ENCODE measurements around the gene AFAP1. TPM values are rescaled to one million over a fixed set of nuclear protein-coding genes. Genes with fewer than 3 reads are reported as not detected.

Gene AFAP1
- total RNA-seq, 2 experiments from 2014 or later: 5.8 to 5.9 TPM

DNA sequence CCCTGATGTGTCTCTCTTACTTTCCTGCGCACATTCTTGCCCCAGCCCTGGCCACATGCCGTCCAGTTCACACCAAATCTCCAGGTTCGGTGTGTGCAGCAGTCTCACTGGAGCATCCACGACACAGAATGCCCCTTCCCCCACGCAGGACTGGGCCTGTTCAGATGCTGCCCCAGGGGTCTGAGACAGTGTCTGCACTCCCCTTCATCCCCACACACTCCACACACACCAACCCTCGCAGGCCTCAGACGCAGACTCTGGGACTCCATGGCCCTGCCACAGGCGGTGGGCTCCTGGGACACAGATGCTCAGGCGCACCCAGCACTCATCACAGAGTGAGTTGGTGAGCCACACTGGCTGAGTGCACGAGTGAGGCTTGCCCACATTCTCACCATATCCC lies 83.9 kb downstream of the AFAP1 start:
- H3K36me3 Mint-ChIP-seq: peaks cover 4% of the 10 kb centered on the region
- H3K27ac Mint-ChIP-seq: peak overlapping the region; percentile 82
- ATAC-seq: no peak
- H3K4me1 Mint-ChIP-seq: peaks cover 59% of the 10 kb centered on the region
- H3K27me3 Mint-ChIP-seq: peaks cover 11% of the 10 kb centered on the region
- DNase-seq: no peak
- no peak overlapping the region for H3K4me3 Mint-ChIP-seq
- CTCF ChIA-PET: interaction anchor here (2.3 to 4.2 kb wide), 2 partner anchors 11 to 53 kb away, joined by 17 to 23 read pairs; no protein-coding TSS in a partner anchor
- no peaks in the 10 kb centered on the region for H3K9me3 Mint-ChIP-seq (ENCODE audit: low read depth)

DNA sequence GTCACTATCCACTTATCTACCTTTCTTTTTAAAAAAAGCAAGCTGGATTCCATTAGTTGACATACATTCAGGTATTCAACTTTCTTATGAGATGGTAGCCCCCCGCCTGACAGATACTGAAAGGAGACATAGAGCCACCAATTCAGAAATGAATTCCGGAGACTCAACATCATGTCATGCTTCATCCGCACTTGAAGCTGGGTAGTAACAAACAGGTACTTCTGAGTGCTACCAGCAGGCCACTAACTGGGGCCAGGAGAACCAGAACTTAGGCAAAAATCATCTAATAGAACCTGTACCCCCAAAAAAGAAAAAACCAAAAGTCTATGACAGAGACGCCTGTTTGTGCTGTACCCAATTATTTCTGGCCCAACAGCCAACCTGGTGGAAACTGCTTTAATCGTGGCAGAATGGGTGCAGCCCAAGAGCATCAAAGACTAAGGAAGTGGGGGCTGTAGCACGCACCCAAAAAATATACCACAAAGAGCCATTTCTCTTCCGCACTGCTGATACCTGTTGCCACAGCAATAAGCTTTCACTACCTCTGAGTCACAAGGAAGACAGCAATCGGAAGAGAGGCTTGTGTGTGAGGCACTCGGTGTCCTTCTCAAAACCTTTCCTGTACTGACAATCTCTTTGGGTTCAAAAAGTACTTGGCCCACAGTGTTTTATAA lies 84.8 kb downstream of the AFAP1 start:
- Mint-ChIP-seq H3K27ac (peak overlapping the region; percentile 82), H3K4me3 (peak overlapping the region; percentile 31), H3K36me3 (peaks cover 4% of the 10 kb centered on the region), H3K27me3 (peaks cover 11% of the 10 kb centered on the region), H3K4me1 (peaks cover 63% of the 10 kb centered on the region), H3K9me3 (ENCODE audit: low read depth) (no peaks in the 10 kb centered on the region)
- peak; percentile 94 for ATAC-seq
- peak; percentile 88 for DNase-seq
- CTCF ChIA-PET: interaction anchor here (0.9 to 4.2 kb wide), 3 partner anchors 10 to 85 kb away, joined by 3 to 23 read pairs (median 17); partner anchors contain the start of gene AFAP1

DNA sequence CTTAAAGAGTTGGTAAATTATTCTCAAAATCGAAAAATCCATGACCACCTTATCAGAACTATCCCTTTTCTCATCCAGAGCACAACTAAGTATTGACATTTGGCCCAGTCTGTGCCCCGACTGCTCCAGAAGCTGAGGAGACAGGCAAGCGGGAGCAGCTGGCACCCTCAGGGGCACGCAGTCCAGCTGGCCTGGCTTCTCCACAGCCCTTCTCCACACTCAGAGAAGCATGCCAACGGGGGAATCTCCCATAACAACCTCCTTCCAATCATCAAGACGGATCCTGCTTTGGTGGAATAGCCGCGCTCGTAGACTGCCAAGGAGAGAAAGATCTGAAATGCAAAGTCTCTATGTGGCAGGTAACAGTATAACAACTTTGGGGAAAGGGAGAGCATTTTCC lies 85.4 kb downstream of the AFAP1 start:
- ATAC-seq: no peak
- Mint-ChIP-seq H3K4me3 (no peak overlapping the region), H3K9me3 (ENCODE audit: low read depth) (no peaks in the 10 kb centered on the region), H3K27ac (peak overlapping the region; percentile 82), H3K36me3 (peaks cover 4% of the 10 kb centered on the region), H3K4me1 (peaks cover 63% of the 10 kb centered on the region), H3K27me3 (peaks cover 11% of the 10 kb centered on the region)
- no peak for DNase-seq
- CTCF ChIA-PET: interaction anchor here (0.9 to 4.2 kb wide), 3 partner anchors 9 to 85 kb away, joined by 3 to 23 read pairs (median 17); partner anchors contain the start of gene AFAP1

DNA sequence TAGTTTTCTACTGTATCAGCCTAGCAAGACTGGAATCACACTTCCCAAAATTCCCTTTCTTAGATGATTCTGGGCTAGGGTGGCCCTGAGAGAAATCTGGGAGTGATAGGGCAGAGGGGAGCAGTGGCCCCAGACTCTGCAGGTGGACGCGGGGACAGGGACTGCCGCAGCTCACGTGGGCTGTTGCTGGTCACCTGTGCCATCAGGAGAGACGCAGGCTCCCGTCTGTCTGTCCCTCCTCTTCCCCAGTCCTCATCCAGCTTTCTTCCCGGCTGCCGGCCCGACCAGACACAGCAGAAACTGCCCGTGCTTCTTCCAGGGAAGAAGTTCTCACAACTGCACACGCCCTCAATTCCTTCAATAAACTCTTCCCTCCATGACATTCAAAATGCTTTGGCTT lies 86.4 kb downstream of the AFAP1 start:
- Mint-ChIP-seq H3K27ac (no peak overlapping the region), H3K36me3 (peaks cover 4% of the 10 kb centered on the region), H3K4me1 (peaks cover 62% of the 10 kb centered on the region), H3K27me3 (peaks cover 11% of the 10 kb centered on the region), H3K9me3 (ENCODE audit: low read depth) (no peaks in the 10 kb centered on the region), H3K4me3 (no peak overlapping the region)
- no peak for ATAC-seq
- CTCF ChIA-PET: interaction anchor here (1.0 to 4.2 kb wide), 3 partner anchors 8 to 134 kb away, joined by 3 to 23 read pairs (median 17); no protein-coding TSS in a partner anchor
- DNase-seq: no peak

DNA sequence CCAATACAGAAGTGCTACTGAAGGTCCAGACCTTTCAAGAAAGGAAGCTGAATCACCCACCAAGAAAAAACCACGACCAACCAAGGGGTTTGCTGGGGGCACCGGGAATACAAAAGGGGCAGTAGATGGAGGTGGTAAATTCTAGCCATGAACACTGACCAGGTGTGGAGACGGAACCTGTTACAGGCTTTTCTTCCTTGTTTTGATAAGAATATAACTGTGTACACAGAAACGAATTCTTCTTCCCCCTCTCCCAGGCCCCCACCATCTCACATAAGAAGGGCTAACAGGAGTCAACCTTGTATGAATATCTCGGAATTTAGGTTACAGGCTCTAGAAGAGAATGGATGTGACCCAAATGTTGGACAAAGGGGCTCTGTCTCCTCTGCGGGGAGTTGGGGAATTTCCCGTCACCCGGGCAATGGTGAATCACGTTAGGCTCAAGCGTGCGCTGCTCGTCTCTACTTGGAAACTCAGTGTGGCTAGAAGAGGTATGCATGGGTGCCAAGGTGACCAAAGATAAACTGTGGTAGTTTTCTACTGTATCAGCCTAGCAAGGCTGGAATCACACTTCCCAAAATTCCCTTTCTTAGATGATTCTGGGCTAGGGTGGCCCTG lies 87.0 kb downstream of the AFAP1 start:
- no peak for DNase-seq

DNA sequence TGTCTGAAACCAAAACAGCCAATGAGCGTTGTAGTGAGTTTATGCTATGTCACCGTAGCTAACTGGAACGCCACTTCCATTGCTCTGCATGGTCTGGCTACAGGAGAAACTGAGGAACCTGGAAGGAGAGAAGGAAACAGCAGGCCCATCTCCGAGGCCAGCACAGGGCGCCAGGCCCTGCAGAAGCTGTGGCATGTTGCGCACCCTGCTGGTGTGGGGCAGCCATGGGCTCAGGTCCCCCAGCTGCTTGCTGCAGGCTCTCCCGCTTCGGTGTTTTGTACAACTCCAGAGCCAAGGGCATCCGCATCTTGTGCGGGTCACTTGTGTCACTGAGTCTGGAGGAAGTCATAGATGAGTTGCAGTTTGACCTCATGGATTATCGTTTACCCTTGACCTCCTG lies 89.2 kb downstream of the AFAP1 start:
- DNase-seq (no peak), ATAC-seq (no peak)
- H3K27ac Mint-ChIP-seq: no peak overlapping the region
- peaks cover 5% of the 10 kb centered on the region for H3K36me3 Mint-ChIP-seq
- no peak overlapping the region for H3K4me3 Mint-ChIP-seq
- peaks cover 38% of the 10 kb centered on the region for H3K4me1 Mint-ChIP-seq
- H3K27me3 Mint-ChIP-seq: peaks cover 8% of the 10 kb centered on the region
- H3K9me3 Mint-ChIP-seq (ENCODE audit: low read depth): no peaks in the 10 kb centered on the region
- CTCF ChIA-PET: interaction anchor here (0.5 to 2.5 kb wide), 4 partner anchors 19 to 130 kb away, joined by 3 to 14 read pairs (median 3); no protein-coding TSS in a partner anchor

More for the DNA sequence above, 87.0 kb downstream of the AFAP1 start:
- Mint-ChIP-seq H3K36me3 (peaks cover 5% of the 10 kb centered on the region), H3K4me3 (no peak overlapping the region), H3K4me1 (peaks cover 59% of the 10 kb centered on the region), H3K27ac (no peak overlapping the region), H3K9me3 (ENCODE audit: low read depth) (no peaks in the 10 kb centered on the region), H3K27me3 (peaks cover 11% of the 10 kb centered on the region)
- CTCF ChIA-PET: interaction anchor here (1.0 to 1.4 kb wide), 2 partner anchors 46 to 134 kb away, joined by 3 to 4 read pairs; no protein-coding TSS in a partner anchor
- no peak for ATAC-seq

DNA sequence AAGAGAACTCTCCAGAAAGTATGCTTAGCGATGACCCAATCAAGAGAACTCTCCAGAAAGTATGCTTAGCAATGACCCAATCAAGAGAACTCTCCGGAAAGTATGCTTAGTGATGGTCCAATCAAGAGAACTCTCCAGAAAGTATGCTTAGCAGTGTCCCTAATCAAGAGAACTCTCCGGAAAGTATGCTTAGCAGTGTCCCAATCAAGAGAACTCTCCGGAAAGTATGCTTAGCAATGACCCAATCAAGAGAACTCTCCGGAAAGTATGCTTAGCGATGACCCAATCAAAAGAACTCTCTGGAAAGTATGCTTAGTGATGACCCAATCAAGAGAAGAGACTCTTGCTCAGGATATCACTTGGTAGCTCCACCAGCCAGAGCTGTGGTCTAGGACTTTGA lies 92.5 kb downstream of the AFAP1 start:
- H3K27ac Mint-ChIP-seq: no peak overlapping the region
- peaks cover 25% of the 10 kb centered on the region for H3K4me1 Mint-ChIP-seq
- no peak for ATAC-seq
- H3K4me3 Mint-ChIP-seq: no peak overlapping the region
- H3K36me3 Mint-ChIP-seq: peaks cover 3% of the 10 kb centered on the region
- DNase-seq: no peak
- CTCF ChIA-PET: no interaction called here
- no peaks in the 10 kb centered on the region for H3K9me3 Mint-ChIP-seq (ENCODE audit: low read depth)
- H3K27me3 Mint-ChIP-seq: no peaks in the 10 kb centered on the region

DNA sequence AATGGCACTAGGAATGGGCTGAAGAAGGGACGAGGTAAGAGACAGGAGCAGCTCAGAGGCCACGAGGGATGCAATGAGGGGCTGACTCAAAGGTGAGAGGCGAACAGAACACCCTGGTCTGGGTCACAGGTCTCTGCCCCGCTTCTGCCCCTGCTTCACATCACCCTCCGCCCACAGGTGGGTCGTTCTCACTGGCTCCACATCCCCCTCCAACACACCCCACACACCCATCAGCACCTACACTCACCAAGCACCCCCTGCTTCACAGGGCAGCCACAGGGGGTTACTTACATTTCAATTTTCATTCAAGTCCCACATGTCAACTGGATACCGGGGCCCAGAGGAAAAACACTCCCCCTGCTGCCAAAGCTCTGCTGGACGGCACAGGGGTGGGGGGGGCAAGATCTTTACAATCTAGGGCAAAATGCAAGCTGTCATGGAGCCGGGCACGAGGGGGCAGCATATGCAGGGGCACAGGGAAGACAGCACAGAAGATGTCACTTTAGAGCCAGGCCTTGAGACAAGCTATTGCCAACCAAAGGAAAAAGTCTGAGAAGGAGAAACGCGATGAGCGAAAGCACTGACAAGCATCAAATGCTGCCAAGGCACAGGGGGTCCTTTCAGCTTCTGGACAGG lies 94.0 kb downstream of the AFAP1 start:
- Mint-ChIP-seq H3K4me1 (peaks cover 17% of the 10 kb centered on the region), H3K27me3 (no peaks in the 10 kb centered on the region), H3K9me3 (ENCODE audit: low read depth) (no peaks in the 10 kb centered on the region), H3K27ac (no peak overlapping the region), H3K4me3 (no peak overlapping the region), H3K36me3 (peaks cover 3% of the 10 kb centered on the region)
- no peak for DNase-seq
- no peak for ATAC-seq
- CTCF ChIA-PET: interaction anchor here (0.7 to 5.9 kb wide), 11 partner anchors 10 to 142 kb away, joined by 3 to 128 read pairs (median 8); no protein-coding TSS in a partner anchor

DNA sequence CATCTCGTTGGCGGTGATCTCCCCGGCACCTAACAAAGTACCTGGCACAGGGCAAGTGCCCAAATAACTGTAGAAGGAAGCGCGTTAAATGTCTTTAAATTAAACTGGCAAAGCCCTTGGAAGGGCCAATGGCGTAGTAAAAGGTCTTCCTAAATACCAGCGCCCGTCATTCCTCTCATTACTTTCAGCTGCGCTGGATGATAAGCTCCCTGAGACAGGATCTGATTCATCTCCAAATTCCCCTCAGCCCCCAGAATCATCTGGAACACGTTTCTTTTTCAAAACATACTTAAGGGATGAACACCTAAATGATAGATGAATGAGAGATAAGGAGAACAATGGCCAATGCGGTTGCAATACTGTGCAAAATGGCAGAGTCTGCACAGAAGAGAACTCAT lies 95.1 kb downstream of the AFAP1 start:
- no peak overlapping the region for H3K27ac Mint-ChIP-seq
- peaks cover 14% of the 10 kb centered on the region for H3K4me1 Mint-ChIP-seq
- no peak overlapping the region for H3K4me3 Mint-ChIP-seq
- peaks cover 3% of the 10 kb centered on the region for H3K36me3 Mint-ChIP-seq
- no peaks in the 10 kb centered on the region for H3K9me3 Mint-ChIP-seq (ENCODE audit: low read depth)
- DNase-seq (no peak), ATAC-seq (no peak)
- no peaks in the 10 kb centered on the region for H3K27me3 Mint-ChIP-seq
- CTCF ChIA-PET: interaction anchor here (0.6 to 5.9 kb wide), 19 partner anchors 9 to 1210 kb away, joined by 3 to 128 read pairs (median 4); no protein-coding TSS in a partner anchor

DNA sequence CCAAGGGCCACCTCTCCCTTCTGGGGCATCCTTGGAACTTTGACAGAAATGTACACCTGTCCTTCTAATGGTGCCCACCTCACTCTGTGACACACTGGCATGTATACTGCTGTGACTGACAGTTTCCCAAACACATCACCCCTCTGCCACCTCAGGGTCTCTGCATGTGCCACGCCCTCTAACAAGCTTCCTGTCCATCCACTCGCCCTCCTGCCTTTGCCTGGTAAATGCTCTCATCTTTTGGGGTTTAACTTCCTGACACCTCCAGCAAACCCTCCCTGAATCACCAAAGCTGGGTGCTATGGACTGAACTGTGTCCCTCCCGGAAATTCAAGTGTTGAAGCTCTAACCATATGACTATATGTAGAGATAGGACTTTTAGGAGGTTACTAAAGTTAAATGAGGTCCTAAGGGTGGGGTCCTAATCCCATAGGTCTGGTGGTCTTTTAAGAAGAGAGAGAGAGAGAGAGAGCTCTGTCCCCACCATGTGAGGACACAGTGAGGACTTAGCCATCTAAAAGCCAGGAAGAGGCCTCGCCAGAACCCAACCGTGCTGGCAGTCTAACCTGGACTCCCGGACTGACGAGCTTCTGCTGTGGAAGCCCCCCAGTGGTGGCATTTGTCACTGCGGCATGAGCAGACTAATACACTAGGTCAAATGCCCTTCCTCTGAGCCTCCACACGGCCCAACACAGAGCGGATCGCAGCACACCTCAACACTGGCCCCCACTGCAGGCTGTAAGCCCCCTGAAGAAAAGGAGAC lies 95.6 kb downstream of the AFAP1 start:
- H3K27me3 Mint-ChIP-seq: no peaks in the 10 kb centered on the region
- no peak overlapping the region for H3K4me3 Mint-ChIP-seq
- no peaks in the 10 kb centered on the region for H3K9me3 Mint-ChIP-seq (ENCODE audit: low read depth)
- no peak overlapping the region for H3K27ac Mint-ChIP-seq
- peaks cover 14% of the 10 kb centered on the region for H3K4me1 Mint-ChIP-seq
- peaks cover 3% of the 10 kb centered on the region for H3K36me3 Mint-ChIP-seq
- DNase-seq (peak; percentile 80), ATAC-seq (peak; percentile 93)
- CTCF ChIA-PET: interaction anchor here (0.6 to 5.9 kb wide), 24 partner anchors 8 to 1209 kb away, joined by 3 to 128 read pairs (median 4); no protein-coding TSS in a partner anchor

DNA sequence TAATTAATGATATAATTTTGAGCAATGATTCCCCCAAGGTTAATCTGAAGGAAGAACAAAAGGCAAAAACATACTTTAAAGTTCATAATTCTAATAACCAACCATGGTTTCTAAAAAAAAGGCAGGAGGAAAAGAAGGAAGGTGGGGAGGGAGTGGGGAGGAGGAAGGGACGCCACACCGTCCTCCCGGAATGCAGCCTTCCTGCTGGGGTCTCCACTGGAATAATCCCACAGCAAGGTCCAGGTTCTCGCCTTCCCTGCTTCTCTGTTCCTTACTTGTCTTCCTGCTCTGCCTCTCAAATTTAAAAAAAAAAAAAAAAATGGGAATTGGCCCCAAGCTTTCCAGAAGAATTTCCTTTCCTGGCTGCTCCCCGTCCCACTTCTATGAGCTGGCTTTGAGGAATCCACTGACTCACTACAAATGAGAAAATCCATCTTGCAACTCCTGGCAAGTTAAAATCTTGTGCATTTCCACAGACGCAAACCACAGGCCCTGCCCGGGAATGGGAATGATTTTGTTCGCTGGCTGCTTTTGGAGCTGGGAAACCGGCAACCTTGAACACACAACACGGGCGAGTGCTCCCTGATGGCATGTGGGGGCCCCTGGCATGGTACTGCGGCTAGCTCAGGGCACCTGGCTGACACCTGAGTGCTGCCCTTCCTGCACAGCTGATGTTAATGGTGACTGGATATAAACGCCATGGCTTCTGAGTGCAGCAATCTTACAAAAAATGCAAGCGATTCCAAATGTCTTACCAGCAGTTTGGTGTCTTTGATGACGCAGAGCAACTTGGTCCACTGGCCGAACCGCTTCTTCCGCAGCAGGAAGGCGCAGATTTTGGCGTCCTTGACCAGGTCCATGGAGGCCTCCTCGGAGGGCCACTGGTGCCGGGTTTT lies 97.0 kb downstream of the AFAP1 start:
- Mint-ChIP-seq H3K4me1 (peaks cover 14% of the 10 kb centered on the region), H3K27me3 (no peaks in the 10 kb centered on the region), H3K27ac (no peak overlapping the region), H3K9me3 (ENCODE audit: low read depth) (no peaks in the 10 kb centered on the region), H3K36me3 (peaks cover 1% of the 10 kb centered on the region), H3K4me3 (no peak overlapping the region)
- DNase-seq (no peak), ATAC-seq (no peak)
- CTCF ChIA-PET: interaction anchor here (0.7 to 5.9 kb wide), 3 partner anchors 11 to 62 kb away, joined by 3 to 128 read pairs (median 6); no protein-coding TSS in a partner anchor

DNA sequence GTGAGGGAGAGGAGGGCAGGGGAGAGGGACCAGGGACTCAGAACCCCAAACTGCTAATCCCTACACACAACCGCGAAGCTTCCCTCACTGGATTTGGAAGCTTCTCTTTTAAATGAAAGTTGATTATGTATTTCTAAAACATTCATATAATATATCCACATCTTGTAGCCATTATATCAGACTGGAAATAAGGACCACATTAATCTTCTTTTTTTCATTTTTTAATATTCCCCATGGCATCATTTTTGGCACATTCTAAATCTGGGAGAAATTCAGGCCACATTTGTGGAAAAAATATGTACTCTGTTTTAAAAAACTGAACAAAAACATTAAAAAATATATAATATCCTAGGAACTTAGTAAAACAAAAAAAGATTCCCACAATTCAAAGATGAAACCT lies 97.8 kb downstream of the AFAP1 start:
- H3K27ac Mint-ChIP-seq: no peak overlapping the region
- ATAC-seq (no peak), DNase-seq (no peak)
- CTCF ChIA-PET: interaction anchor here (1.1 to 5.9 kb wide), 2 partner anchors 11 to 37 kb away, joined by 6 to 128 read pairs; no protein-coding TSS in a partner anchor
- H3K27me3 Mint-ChIP-seq: no peaks in the 10 kb centered on the region
- peaks cover 1% of the 10 kb centered on the region for H3K36me3 Mint-ChIP-seq
- no peaks in the 10 kb centered on the region for H3K9me3 Mint-ChIP-seq (ENCODE audit: low read depth)
- peaks cover 14% of the 10 kb centered on the region for H3K4me1 Mint-ChIP-seq
- H3K4me3 Mint-ChIP-seq: no peak overlapping the region
